Parathyroid adenoma (tissue), 2 donors: ENCODE results near the gene SORT1.
A peak's percentile ranks its signal among the peaks of the same experiment; 100 is the strongest.

Source experiments
- H2AFZ ChIP-seq: fragments of 300-600 bp; sonication (generic); one replicate; pipeline ENCODE4 v1.7.0; 2017; ENCODE audit warnings: antibody characterized with exemption, mild to moderate bottlenecking
- H3K27ac ChIP-seq: fragments of 300-600 bp; sonication (generic); one replicate; pipeline ENCODE4 v1.7.0; 2017
- H3K27me3 ChIP-seq: fragments of 300-600 bp; sonication (generic); one replicate; pipeline ENCODE4 v1.7.0; 2017; ENCODE audit warnings: low read length; ENCODE audit not compliant: control insufficient read depth, insufficient read depth
- H3K36me3 ChIP-seq: fragments of 300-600 bp; sonication (generic); one replicate; pipeline ENCODE4 v1.7.0; 2017; ENCODE audit warnings: low read length; ENCODE audit not compliant: control insufficient read depth, insufficient read depth
- H3K4me1 ChIP-seq: fragments of 300-600 bp; sonication (generic); one replicate; pipeline ENCODE4 v1.7.0; 2017; ENCODE audit warnings: control low read depth
- H3K4me2 ChIP-seq: fragments of 300-600 bp; sonication (generic); one replicate; pipeline ENCODE4 v1.7.0; 2017; ENCODE audit warnings: low read length
- H3K4me3 ChIP-seq: fragments of 300-600 bp; sonication (generic); one replicate; pipeline ENCODE4 v1.7.0; 2017; ENCODE audit warnings: low read depth, low read length
- H3K79me2 ChIP-seq: fragments of 300-600 bp; sonication (generic); one replicate; pipeline ENCODE4 v1.7.0; 2017; ENCODE audit warnings: control low read depth
- H3K9ac ChIP-seq: fragments of 300-600 bp; sonication (generic); one replicate; pipeline ENCODE4 v1.7.0; 2017; ENCODE audit warnings: mild to moderate bottlenecking
- H3K9me3 ChIP-seq: fragments of 300-600 bp; sonication (generic); one replicate; pipeline ENCODE4 v1.7.0; 2017; ENCODE audit warnings: low read length; ENCODE audit not compliant: control insufficient read depth
- TF ChIP-seq, protein P1 (sequence below): fragments of 300-600 bp; sonication (generic); IDR thresholded peaks from one replicate; pipeline ENCODE4 v1.7.0; 2017; ENCODE audit warnings: antibody characterized with exemption, mild to moderate bottlenecking
- donor health status: primary hyperparathyroidism.

Gene SORT1

DNA sequence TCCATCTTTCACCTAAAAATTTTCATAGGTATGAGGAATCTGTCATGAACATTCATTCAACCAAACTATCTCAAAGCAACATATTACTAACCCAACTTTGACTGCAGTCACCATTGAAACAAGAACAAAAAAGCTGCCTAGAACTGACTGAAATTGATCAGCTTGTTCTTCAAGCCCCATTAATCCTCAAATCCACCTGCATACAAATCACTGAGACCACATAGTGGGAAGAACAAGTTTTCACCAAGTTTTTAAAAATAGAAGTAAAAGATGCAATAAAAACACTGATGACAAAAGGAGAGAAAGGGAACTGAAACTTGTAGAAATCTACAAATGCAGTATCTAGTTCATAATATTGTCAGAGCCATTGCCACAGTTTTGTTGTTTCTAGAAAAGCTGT is 6.1 kb downstream of the SORT1 start:
- Histone ChIP-seq H3K4me1 (peaks cover 5% of the 10 kb centered on the region), H3K27me3 (no peaks in the 10 kb centered on the region), H2AFZ (no peak overlapping the region), H3K4me3 (no peak overlapping the region), H3K27ac (peak overlapping the region; percentile 82), H3K36me3 (no peaks in the 10 kb centered on the region), H3K9me3 (no peaks in the 10 kb centered on the region), H3K79me2 (peaks cover 2% of the 10 kb centered on the region), H3K4me2 (no peak overlapping the region), H3K9ac (no peak overlapping the region)
- TF ChIP-seq, protein P1, sequence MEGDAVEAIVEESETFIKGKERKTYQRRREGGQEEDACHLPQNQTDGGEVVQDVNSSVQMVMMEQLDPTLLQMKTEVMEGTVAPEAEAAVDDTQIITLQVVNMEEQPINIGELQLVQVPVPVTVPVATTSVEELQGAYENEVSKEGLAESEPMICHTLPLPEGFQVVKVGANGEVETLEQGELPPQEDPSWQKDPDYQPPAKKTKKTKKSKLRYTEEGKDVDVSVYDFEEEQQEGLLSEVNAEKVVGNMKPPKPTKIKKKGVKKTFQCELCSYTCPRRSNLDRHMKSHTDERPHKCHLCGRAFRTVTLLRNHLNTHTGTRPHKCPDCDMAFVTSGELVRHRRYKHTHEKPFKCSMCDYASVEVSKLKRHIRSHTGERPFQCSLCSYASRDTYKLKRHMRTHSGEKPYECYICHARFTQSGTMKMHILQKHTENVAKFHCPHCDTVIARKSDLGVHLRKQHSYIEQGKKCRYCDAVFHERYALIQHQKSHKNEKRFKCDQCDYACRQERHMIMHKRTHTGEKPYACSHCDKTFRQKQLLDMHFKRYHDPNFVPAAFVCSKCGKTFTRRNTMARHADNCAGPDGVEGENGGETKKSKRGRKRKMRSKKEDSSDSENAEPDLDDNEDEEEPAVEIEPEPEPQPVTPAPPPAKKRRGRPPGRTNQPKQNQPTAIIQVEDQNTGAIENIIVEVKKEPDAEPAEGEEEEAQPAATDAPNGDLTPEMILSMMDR: no peak

GRCh38 chr1:109391157-109391556 is 6.6 kb downstream of the SORT1 start:
- TF ChIP-seq, protein P1: no peak
- Histone ChIP-seq H3K9me3 (no peaks in the 10 kb centered on the region), H3K9ac (no peak overlapping the region), H3K36me3 (no peaks in the 10 kb centered on the region), H2AFZ (no peak overlapping the region), H3K4me3 (no peak overlapping the region), H3K27ac (peak overlapping the region; percentile 82), H3K4me2 (no peak overlapping the region), H3K79me2 (peaks cover 3% of the 10 kb centered on the region), H3K27me3 (no peaks in the 10 kb centered on the region), H3K4me1 (peaks cover 5% of the 10 kb centered on the region)

DNA sequence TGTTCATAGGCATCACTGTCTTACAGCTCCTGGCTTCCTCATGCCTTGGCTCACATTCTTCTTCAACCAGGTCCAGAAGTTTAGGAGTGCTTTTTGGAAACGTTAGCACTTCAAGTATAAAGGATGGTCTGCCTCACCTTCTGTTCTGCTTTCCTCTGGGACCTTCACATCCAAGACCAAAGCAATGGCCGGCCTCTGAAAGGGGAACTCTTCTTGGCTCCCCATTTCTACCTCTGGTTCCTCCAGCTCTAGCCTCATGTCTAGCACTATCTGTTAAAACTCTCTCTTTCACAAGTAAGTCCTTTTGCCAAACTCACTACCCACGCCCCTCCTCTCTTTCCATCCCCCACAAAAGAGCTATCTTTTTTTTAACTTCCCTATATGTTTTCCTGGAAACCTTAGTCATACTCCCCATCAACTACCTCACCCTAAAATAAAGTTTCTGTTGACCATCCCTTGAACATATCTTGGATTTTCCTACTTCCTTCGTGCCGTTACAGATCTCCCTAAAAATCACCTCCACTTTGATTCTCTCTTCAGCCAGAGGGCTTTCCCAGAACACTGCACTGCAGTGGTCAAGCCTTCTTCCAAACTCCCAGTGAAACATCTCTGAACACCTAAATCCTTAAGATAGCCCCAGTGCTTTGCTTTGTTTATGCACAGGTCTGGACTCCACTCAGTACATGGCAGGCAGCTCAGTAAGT is 7.9 kb downstream of the SORT1 start:
- H3K36me3 ChIP-seq: no peaks in the 10 kb centered on the region
- no peak overlapping the region for H3K4me3 ChIP-seq
- H3K4me1 ChIP-seq: peaks cover 5% of the 10 kb centered on the region
- peak overlapping the region; percentile 15 for H3K27ac ChIP-seq
- H3K4me2 ChIP-seq: no peak overlapping the region
- H3K79me2 ChIP-seq: peaks cover 5% of the 10 kb centered on the region
- H2AFZ ChIP-seq: no peak overlapping the region
- H3K9me3 ChIP-seq: no peaks in the 10 kb centered on the region
- no peak overlapping the region for H3K9ac ChIP-seq
- no peaks in the 10 kb centered on the region for H3K27me3 ChIP-seq
- TF ChIP-seq, protein P1: no peak

DNA sequence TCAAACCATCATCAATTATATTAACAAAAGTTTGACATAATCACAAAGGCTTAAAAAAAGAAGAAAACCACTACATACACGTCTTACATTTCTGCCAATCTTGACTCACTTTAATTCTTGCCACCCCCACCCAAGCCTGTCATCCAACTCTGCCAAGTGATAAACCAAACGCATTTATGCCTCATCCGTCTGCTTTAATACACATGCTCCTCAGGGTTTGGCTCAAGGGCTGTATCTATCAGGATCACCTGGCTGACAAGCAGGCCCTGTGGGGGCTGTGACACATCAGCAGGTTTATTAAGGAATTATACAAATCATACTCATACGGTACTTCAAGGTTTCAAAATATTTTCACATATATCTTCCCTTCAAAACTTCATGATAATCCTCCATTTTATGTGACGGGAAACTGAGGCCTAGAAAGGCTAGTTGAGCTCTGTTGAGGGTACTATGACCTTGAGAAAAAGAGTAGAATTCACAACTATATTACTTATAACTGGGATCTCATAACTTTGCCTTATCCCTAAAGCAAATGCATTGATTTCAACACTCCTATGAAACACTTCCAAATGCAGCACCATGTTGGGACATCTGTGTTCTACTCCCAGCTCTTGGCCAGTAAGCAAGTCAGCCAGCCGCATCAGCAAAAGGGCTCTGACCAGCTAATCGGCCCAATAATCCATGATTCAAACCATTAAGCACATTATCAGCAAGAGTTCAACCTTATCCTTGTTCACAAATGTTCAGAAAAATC is 8.7 kb downstream of the SORT1 start:
- peaks cover 5% of the 10 kb centered on the region for H3K79me2 ChIP-seq
- no peaks in the 10 kb centered on the region for H3K9me3 ChIP-seq
- H3K9ac ChIP-seq: no peak overlapping the region
- TF ChIP-seq, protein P1: no peak
- H3K4me3 ChIP-seq: no peak overlapping the region
- H3K27me3 ChIP-seq: no peaks in the 10 kb centered on the region
- no peaks in the 10 kb centered on the region for H3K36me3 ChIP-seq
- no peak overlapping the region for H3K27ac ChIP-seq
- no peak overlapping the region for H2AFZ ChIP-seq
- H3K4me1 ChIP-seq: peaks cover 5% of the 10 kb centered on the region
- no peak overlapping the region for H3K4me2 ChIP-seq
